Stimulated activated CD8-positive, alpha-beta memory T cell treated with anti-CD3 and anti-CD28 coated beads, Interleukin-12 subunit alpha, Interleukin-12 subunit beta, amount 100 ng/mL, for 24 hours (primary cell): ENCODE data around the gene TCEA2.
"Not testable (repeated sequence)": the region's sequence is repeated elsewhere in the genome, so short reads cannot be mapped to it uniquely, and the experiment has no call there.

ENCODE experiments used
- DNase-seq: peaks from one replicate; pipeline ENCODE4 v3.0.0-alpha.2; 2020; ENCODE audit errors: extremely low read depth

TCEA2 gene

GRCh38 chr20:64108731-64109681 is 46.0 kb downstream of the TCEA2 start:
- no peak for DNase-seq

- DNase-seq, result no peak
Observed at GRCh38 chr20:64109831-64110391, 46.9 kb downstream of the TCEA2 start.

GRCh38 chr20:64110411-64111068 is 47.5 kb downstream of the TCEA2 start:
- DNase-seq, result no peak

- DNase-seq, result no peak
Observed at GRCh38 chr20:64111841-64112641, 49.0 kb downstream of the TCEA2 start.

- no peak for DNase-seq
Observed at GRCh38 chr20:64112691-64113443, 49.9 kb downstream of the TCEA2 start.

- no peak for DNase-seq
Observed at GRCh38 chr20:64113444-64113775, 50.4 kb downstream of the TCEA2 start.

GRCh38 chr20:64113796-64114355 is 50.9 kb downstream of the TCEA2 start:
- no peak for DNase-seq

- no peak for DNase-seq
Observed at GRCh38 chr20:64114356-64114971, 51.5 kb downstream of the TCEA2 start.

- DNase-seq, result no peak
Observed at GRCh38 chr20:64115171-64115911, 52.3 kb downstream of the TCEA2 start.

- DNase-seq, result no peak
Observed at GRCh38 chr20:64116016-64116415, 53.0 kb downstream of the TCEA2 start.

GRCh38 chr20:64116541-64117431 is 53.8 kb downstream of the TCEA2 start:
- no peak for DNase-seq

- not testable (repeated sequence) for DNase-seq
Observed at GRCh38 chr20:64117432-64117777, 54.4 kb downstream of the TCEA2 start.

- DNase-seq, result no peak
Observed at GRCh38 chr20:64119301-64119680, 56.3 kb downstream of the TCEA2 start.

GRCh38 chr20:64119681-64120341 is 56.8 kb downstream of the TCEA2 start:
- no peak for DNase-seq

- DNase-seq, result no peak
Observed at GRCh38 chr20:64121586-64121985, 58.6 kb downstream of the TCEA2 start.
